Measurements from ENCODE around the gene SLC47A2. TPM values are rescaled to one million over a fixed set of nuclear protein-coding genes. Genes with fewer than 3 reads are reported as not detected.

Gene SLC47A2
- total and polyA plus RNA-seq, 5 experiments from 2014 or later, result not detected

DNA sequence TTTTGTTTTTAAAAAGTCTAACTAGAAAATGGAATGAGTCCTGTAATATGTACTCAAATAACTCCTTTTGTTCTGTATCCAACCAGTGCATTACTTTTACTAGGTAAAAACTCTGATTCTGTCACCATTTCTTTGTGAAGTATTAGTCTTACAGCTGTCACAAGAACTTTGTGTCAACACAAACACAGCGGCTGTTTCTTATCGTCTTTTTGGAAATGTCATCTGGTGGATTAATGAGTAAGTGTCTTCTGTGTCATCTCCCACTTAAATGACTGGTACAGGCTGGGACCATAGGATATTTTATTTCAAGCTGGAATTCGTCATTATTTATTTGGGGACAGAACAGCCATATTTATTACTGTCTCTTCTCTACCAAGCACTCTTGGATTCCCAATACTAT is 86.9 kb downstream of the SLC47A2 start:
- peaks cover 0 to 1% (median 0%) of the 10 kb centered on the region in 9 donors for H3K9me3 Mint-ChIP-seq
- no peak overlapping the region for H3K4me3 Mint-ChIP-seq
- POLR2A ChIA-PET, result no interaction called here
- no peaks in the 10 kb centered on the region for H3K4me1 Mint-ChIP-seq
- H3K27ac Mint-ChIP-seq, result no peak overlapping the region
- no peaks in the 10 kb centered on the region for H3K36me3 Mint-ChIP-seq
- DNase-seq (no peak), ATAC-seq (no peak)
- peaks cover 2 to 27% (median 9%) of the 10 kb centered on the region in 5 donors for H3K27me3 Mint-ChIP-seq

Other genes starting within 250 kb of the SLC47A2 start
- not detected for gene SLC47A1, start 182.7 kb downstream of the SLC47A2 start, total RNA-seq
- under 1 TPM in 2 of 3 donors, not detected in 1; 0.29 to 0.69 TPM for gene SLC47A1, start 182.7 kb downstream of the SLC47A2 start, polyA plus RNA-seq
- gene ALDH3A2, start 67.8 kb downstream of the SLC47A2 start, total RNA-seq, result 10 to 100 TPM; 55.5 to 67.0 TPM
- gene ALDH3A2, start 67.8 kb downstream of the SLC47A2 start, polyA plus RNA-seq, result 10 to 100 TPM; 20.6 to 23.6 (median 22.0) TPM
- not detected for gene ALDH3A1, start 31.7 kb upstream of the SLC47A2 start, total RNA-seq
- gene ALDH3A1, start 31.7 kb upstream of the SLC47A2 start, polyA plus RNA-seq, result under 1 TPM in 1 of 3 donors, not detected in 2; 0.11 TPM
- 10 to 100 TPM; 12.2 to 13.3 TPM for gene ULK2, start 151.4 kb upstream of the SLC47A2 start, total RNA-seq
- gene ULK2, start 151.4 kb upstream of the SLC47A2 start, polyA plus RNA-seq, result 10 to 100 TPM in 1 of 3 donors, 1 to 10 TPM in 2; 7.9 to 15.4 (median 9.1) TPM

Data from naive thymus-derived CD8-positive, alpha-beta T cell (primary cell).